ENCODE measurements around the gene PUM1. TPM values are rescaled to one million over a fixed set of nuclear protein-coding genes. Genes with fewer than 3 reads are reported as not detected.

PUM1 gene
- total RNA-seq, 6 experiments from 2014 or later = 30.9 to 51.6 (median 42.0) TPM

- intact Hi-C loops (cut with DNase I) = no loop called here
- no peaks in the 10 kb centered on the region for H3K27me3 ChIP-seq
- no peak for TF ChIP-seq POLR2A (IDR thresholded peaks at IDR 0.05)
- no peak for TF ChIP-seq CTCF (IDR thresholded peaks at IDR 0.05)
- no peak overlapping the region for H3K27ac ChIP-seq
- no peak for ATAC-seq
- no peaks in the 10 kb centered on the region for H3K9me3 ChIP-seq
- H3K4me3 ChIP-seq = no peak overlapping the region
- DNase-seq = no peak
- H3K36me3 ChIP-seq = peaks cover 0 to 6% (median 0%) of the 10 kb centered on the region in 4 donors
- H3K4me1 ChIP-seq = peaks cover 0 to 30% (median 14%) of the 10 kb centered on the region in 4 donors
- 86% methylated on average over 5 of the region's 5 CpGs for WGBS (ENCODE audit: insufficient coverage, low coverage, low lambda C conversion rate, missing lambda C conversion rate)
Measured at GRCh38 chr1:31031330-31032143, 34.0 kb downstream of the PUM1 start.

GRCh38 chr1:31029026-31029425, 36.5 kb downstream of the PUM1 start:
- no peak for TF ChIP-seq CTCF (IDR thresholded peaks at IDR 0.05)
- TF ChIP-seq POLR2A (IDR thresholded peaks at IDR 0.05) = no peak
- Histone ChIP-seq H3K4me3 (no peak overlapping the region), H3K4me1 (peaks cover 0 to 55% (median 21%) of the 10 kb centered on the region in 4 donors), H3K27me3 (no peaks in the 10 kb centered on the region), H3K27ac (no peak overlapping the region), H3K9me3 (no peaks in the 10 kb centered on the region), H3K36me3 (peaks cover 0 to 2% (median 0%) of the 10 kb centered on the region in 4 donors)
- DNase-seq = no peak
- intact Hi-C loops (cut with DNase I) = no loop called here
- ATAC-seq = no peak

GRCh38 chr1:31027693-31028526, 37.6 kb downstream of the PUM1 start:
- peak in 2 of 4 donors; percentile 22 to 38 for ATAC-seq

GRCh38 chr1:31022259-31022658, 43.3 kb downstream of the PUM1 start:
- no CpG with 5 or more reads among the region's 2 CpGs for WGBS (ENCODE audit: insufficient coverage, low coverage, low lambda C conversion rate, missing lambda C conversion rate)
- DNase-seq = no peak
- no peaks in the 10 kb centered on the region for H3K27me3 ChIP-seq
- ATAC-seq = no peak
- H3K9me3 ChIP-seq = no peaks in the 10 kb centered on the region
- no peak for TF ChIP-seq POLR2A (IDR thresholded peaks at IDR 0.05)
- no peak for TF ChIP-seq CTCF (IDR thresholded peaks at IDR 0.05)
- H3K4me1 ChIP-seq = peaks cover 0 to 71% (median 17%) of the 10 kb centered on the region in 4 donors
- H3K36me3 ChIP-seq = no peaks in the 10 kb centered on the region
- H3K27ac ChIP-seq = no peak overlapping the region
- H3K4me3 ChIP-seq = no peak overlapping the region
- intact Hi-C loops (cut with DNase I) = no loop called here

More at GRCh38 chr1:31027693-31028526, 37.6 kb downstream of the PUM1 start:
- TF ChIP-seq POLR2A (IDR thresholded peaks at IDR 0.05) (no peak), CTCF (IDR thresholded peaks at IDR 0.05) (no peak)
- intact Hi-C loops (cut with DNase I) = no loop called here
- H3K27ac ChIP-seq = no peak overlapping the region
- H3K4me3 ChIP-seq = no peak overlapping the region
- no peaks in the 10 kb centered on the region for H3K9me3 ChIP-seq
- peaks cover 0 to 63% (median 23%) of the 10 kb centered on the region in 4 donors for H3K4me1 ChIP-seq
- H3K27me3 ChIP-seq = no peaks in the 10 kb centered on the region
- WGBS (ENCODE audit: insufficient coverage, low coverage, low lambda C conversion rate, missing lambda C conversion rate) = 23% methylated on average over 3 of the region's 3 CpGs
- peaks cover 0 to 2% (median 0%) of the 10 kb centered on the region in 4 donors for H3K36me3 ChIP-seq
- no peak for DNase-seq

All from right lobe of liver (tissue), 6 donors.